Right lobe of liver (tissue), 6 donors: ENCODE data around the gene GAST. TPM values are rescaled to one million over a fixed set of nuclear protein-coding genes. Genes with fewer than 3 reads are reported as not detected.

Source experiments
- ATAC-seq, 4 donors: fragments of 200-7000 bp; cut with Tn5 transposase; one replicate each; pipeline ENCODE4 v1.9.1; 2020; ENCODE audit warnings: mild to moderate bottlenecking in 4 of 4, moderate library complexity in 4 of 4
- DNase-seq, 3 donors: peaks; one replicate each; pipeline ENCODE4 v3.0.0-alpha.2; 2020
- H3K27ac ChIP-seq, 3 donors: fragments of 200-600 bp; one replicate each; pipeline ENCODE4 v1.8.0; 2022
- H3K27me3 ChIP-seq, 2 donors: fragments of 200-600 bp; one replicate each; pipeline ENCODE4 v1.8.0; 2022
- H3K36me3 ChIP-seq, 4 donors: fragments of 200-600 bp; sonication (generic) in 1 of 4; one replicate each; pipeline versions ENCODE4 v1.5.1 to v1.8.0; 2017 to 2022; ENCODE audit warnings: control low read depth in 1 of 4
- H3K4me1 ChIP-seq, 4 donors: fragments of 200-600 bp; sonication (generic) in 1 of 4; one replicate each; pipeline versions ENCODE4 v1.5.1 to v1.8.0; 2017 to 2022; ENCODE audit warnings: control low read depth in 1 of 4
- H3K4me3 ChIP-seq, 3 donors: fragments of 200-600 bp; one replicate each; pipeline ENCODE4 v1.8.0; 2022
- H3K9me3 ChIP-seq, 4 donors: fragments of 200-600 bp; sonication (generic) in 1 of 4; one replicate each; pipeline versions ENCODE4 v1.5.1 to v1.8.0; 2017 to 2022; ENCODE audit warnings: control low read depth in 1 of 4
- POLR2A ChIP-seq: fragments of 450-650 bp; IDR thresholded peaks from one replicate; pipeline ENCODE4 v1.6.1; 2017; ENCODE audit warnings: antibody characterized with exemption, mild to moderate bottlenecking
- WGBS: methylation state at CpG from one replicate; pipeline ENCODE4 v1.1.6; 2018; ENCODE audit warnings: low coverage, low lambda C conversion rate; ENCODE audit not compliant: insufficient coverage; ENCODE audit errors: missing lambda C conversion rate; 5-methylcytosine and 5-hydroxymethylcytosine counted together
- intact Hi-C, 2 donors: fragments of 100-400 bp; cut with DNase I; formaldehyde crosslinking; loops; one replicate each; pipeline versions ENCODE4 v1.11.2 to v1.14.1; 2022
- total RNA-seq, 6 experiments: library from RNA; depleted of rRNA in 2 of 6; stranded (reverse); fragments of >200 nt in 2 of 6; fragmentation: NEBNext Ultra II Directional in 3 of 6; extraction: Animal tissue kit (Norgen Biotek cat#: 25700) in 3 of 6; gene quantifications; one replicate each; pipeline versions ENCODE4 v1.1.0 to v1.2.4, GENCODE V29; 2016 to 2023
- TF ChIP-seq, protein P1 (sequence below), 4 donors: fragments of 200-600 bp in 3 of 4; fragments of 450-650 bp in 1 of 4; IDR thresholded peaks; one replicate each; pipeline versions ENCODE4 v1.5.1 to v1.8.0; 2016 to 2022; ENCODE audit warnings: antibody characterized with exemption in 4 of 4, mild to moderate bottlenecking in 2 of 4
- donor health status: DM: no; HTN: yes; CAD: no.
- donor health status: DM: no; HTN: no; CAD: no.
- donor health status: DM: no; HTN: no; CAD: no.
- donor health status: DM: no; HTN: yes; CAD: no.
- donor health status: DM: no; HTN: yes; CAD: no.

GAST gene
- total RNA-seq, 6 experiments from 2014 or later = not detected

DNA sequence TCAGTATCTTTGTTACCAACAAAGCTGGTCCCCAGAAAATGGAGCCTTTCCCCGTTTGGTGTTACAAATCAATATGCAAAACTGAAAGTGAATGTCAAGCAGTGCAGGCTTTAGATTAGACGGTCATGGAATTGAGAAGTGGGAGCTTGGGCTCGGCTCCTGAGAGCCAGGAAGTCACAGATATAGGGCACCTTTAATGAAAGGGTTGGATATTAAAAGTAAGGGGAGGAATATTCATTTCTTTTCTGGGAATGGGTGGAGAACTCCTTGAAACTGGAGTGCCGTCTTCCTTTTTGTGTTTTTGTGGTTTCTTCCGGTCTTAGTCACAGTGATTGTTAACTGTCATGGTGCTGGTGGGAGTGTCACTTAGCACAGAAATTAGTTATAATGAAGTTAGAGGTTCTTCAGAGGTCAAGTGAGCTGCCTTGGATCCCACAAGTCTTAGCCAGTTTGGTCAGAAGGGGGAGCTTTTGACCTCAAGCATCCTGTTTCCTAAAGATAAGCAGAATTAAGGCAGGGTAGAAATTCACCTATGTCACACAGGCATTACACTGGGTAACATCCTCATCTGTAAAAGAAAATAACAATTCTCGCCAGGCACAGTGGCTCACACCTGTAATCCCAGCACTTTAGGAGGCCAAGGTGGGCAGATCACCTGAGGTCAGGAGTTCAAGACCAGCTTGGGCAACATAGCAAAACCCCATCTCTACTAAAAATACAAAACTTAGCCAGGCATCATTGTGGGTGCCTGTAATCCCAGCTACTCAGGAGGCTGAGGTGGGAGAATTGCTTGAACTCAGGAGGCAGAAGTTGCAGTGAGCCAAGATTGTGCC is 33.0 kb upstream of the GAST start:
- Histone ChIP-seq H3K27me3 (no peaks in the 10 kb centered on the region), H3K27ac (peak overlapping the region; percentile 48 to 84 (median 63)), H3K9me3 (no peaks in the 10 kb centered on the region), H3K4me1 (peaks cover 0 to 22% (median 3%) of the 10 kb centered on the region in 4 donors), H3K4me3 (peak overlapping the region; percentile 21 to 22 (median 21)), H3K36me3 (no peaks in the 10 kb centered on the region)
- intact Hi-C loops = no loop called here
- ATAC-seq (peak; percentile 58 to 74 (median 72)), DNase-seq (no peak)
- peak; percentile 31 for TF ChIP-seq POLR2A
- TF ChIP-seq, protein P1, sequence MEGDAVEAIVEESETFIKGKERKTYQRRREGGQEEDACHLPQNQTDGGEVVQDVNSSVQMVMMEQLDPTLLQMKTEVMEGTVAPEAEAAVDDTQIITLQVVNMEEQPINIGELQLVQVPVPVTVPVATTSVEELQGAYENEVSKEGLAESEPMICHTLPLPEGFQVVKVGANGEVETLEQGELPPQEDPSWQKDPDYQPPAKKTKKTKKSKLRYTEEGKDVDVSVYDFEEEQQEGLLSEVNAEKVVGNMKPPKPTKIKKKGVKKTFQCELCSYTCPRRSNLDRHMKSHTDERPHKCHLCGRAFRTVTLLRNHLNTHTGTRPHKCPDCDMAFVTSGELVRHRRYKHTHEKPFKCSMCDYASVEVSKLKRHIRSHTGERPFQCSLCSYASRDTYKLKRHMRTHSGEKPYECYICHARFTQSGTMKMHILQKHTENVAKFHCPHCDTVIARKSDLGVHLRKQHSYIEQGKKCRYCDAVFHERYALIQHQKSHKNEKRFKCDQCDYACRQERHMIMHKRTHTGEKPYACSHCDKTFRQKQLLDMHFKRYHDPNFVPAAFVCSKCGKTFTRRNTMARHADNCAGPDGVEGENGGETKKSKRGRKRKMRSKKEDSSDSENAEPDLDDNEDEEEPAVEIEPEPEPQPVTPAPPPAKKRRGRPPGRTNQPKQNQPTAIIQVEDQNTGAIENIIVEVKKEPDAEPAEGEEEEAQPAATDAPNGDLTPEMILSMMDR (IDR thresholded peaks at IDR 0.05) = peak in 3 of 4 donors; percentile 17 to 28 (median 20)
- WGBS = 10% methylated on average over 6 of the region's 6 CpGs

DNA sequence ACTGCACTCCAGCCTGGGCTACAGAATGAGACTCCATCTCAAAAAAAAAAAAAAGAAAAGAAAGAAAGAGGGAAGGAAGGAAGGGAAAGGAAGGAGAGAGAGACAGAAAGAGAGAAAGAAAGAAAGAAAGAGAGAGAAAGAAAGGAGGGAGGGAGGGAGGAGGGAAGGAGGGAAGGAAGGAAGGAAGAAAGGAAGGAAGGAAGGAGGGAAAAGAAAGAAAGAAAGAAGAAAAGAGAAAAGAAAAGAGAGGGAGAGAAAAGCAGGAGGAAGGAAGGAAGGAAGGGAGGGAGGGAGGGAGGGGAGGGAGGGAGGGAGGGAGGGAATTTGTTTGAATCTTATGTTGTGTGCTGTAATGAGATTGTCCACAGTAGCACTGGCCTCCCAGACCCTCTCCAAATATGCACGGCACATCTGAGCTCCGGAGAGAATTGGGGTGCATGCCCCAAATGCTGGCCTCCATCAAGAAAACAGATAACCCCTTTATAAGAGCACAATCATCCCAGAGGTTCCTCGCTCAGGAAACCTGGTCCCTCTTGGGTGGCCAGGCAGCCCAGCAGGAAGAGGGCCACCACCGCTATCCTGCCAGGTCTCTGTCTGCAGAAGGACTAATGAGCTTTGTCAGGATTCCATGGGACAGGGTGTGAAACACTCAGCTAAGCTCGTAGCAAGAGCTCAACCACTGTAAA is 32.2 kb upstream of the GAST start:
- no peaks in the 10 kb centered on the region for H3K9me3 ChIP-seq
- peak overlapping the region in 2 of 3 donors; percentile 63 to 84 for H3K27ac ChIP-seq
- no peak overlapping the region for H3K4me3 ChIP-seq
- no peak for ATAC-seq
- no peaks in the 10 kb centered on the region for H3K27me3 ChIP-seq
- DNase-seq = no peak
- no peak for TF ChIP-seq POLR2A
- TF ChIP-seq, protein P1 (IDR thresholded peaks at IDR 0.05) = no peak
- H3K4me1 ChIP-seq = peaks cover 0 to 22% (median 3%) of the 10 kb centered on the region in 4 donors
- 67% methylated on average over 4 of the region's 5 CpGs for WGBS
- intact Hi-C loops = no loop called here
- no peaks in the 10 kb centered on the region for H3K36me3 ChIP-seq

DNA sequence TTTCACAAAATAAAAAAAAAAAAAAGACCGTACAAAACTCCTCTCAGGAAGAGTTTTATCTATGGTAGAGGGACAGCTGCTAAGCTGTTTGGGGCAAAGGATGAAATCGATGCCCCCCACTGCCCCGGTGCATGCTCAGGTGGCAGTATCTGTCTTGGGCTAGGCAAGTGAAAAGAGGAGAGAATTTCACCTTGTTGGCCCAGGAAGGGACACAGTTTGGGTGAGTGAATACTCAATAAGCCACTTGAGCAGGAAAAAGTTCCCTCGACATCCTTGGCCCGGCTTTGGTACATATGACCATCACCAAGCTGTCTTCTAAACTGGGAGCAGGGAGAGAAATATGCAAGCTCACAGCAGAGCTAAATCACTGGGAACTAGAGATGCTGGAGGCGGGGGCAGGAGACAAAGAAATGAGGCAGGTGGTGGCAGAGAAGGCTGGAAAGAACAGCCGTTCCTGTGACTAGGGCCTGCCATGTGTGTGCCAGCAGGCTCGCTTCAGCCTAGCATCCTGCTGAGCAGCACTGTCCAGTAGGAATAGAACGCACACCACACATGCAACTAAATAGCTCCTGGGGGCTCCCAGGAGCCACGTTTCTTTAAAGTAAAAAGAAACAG is 31.6 kb upstream of the GAST start:
- no peak for TF ChIP-seq POLR2A
- TF ChIP-seq, protein P1 (IDR thresholded peaks at IDR 0.05) = no peak
- H3K27me3 ChIP-seq = no peaks in the 10 kb centered on the region
- no peak overlapping the region for H3K27ac ChIP-seq
- DNase-seq (no peak), ATAC-seq (no peak)
- intact Hi-C loops = no loop called here
- no peaks in the 10 kb centered on the region for H3K9me3 ChIP-seq
- H3K4me3 ChIP-seq = no peak overlapping the region
- H3K4me1 ChIP-seq = peaks cover 0 to 16% (median 3%) of the 10 kb centered on the region in 4 donors
- 86% methylated on average over 9 of the region's 10 CpGs for WGBS
- H3K36me3 ChIP-seq = no peaks in the 10 kb centered on the region

DNA sequence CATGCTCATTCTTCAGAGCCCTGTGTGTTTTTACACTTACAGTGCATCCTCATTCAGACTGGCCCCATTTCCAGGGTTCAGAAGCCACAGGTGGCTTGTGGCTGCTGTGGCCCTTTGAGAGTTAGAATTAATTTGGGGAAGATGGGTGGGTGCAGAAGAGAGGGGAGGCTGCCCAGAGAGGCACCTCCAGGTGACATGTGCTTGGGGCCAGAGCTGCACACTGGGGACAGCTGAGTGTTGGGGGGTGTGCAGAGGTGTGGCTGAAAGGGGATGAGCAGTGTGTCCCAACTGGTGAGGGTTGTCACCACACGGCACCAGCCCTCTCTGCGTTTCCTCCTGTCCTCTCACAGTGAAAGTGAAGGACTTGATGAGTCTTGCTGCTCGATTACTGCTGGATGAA is 30.4 kb upstream of the GAST start:
- H3K27ac ChIP-seq = no peak overlapping the region
- WGBS = 72% methylated on average over 3 of the region's 3 CpGs
- H3K36me3 ChIP-seq = no peaks in the 10 kb centered on the region
- ATAC-seq = no peak
- no peak for DNase-seq
- no peaks in the 10 kb centered on the region for H3K27me3 ChIP-seq
- H3K9me3 ChIP-seq = no peaks in the 10 kb centered on the region
- peaks cover 0 to 7% (median 0%) of the 10 kb centered on the region in 4 donors for H3K4me1 ChIP-seq
- TF ChIP-seq, protein P1 (IDR thresholded peaks at IDR 0.05) = no peak
- TF ChIP-seq POLR2A = no peak
- H3K4me3 ChIP-seq = no peak overlapping the region
- intact Hi-C loops = no loop called here
